Vagina (tissue), 2 donors: ENCODE data around the gene CCDC183. TPM values are rescaled to one million over a fixed set of nuclear protein-coding genes. Genes with fewer than 3 reads are reported as not detected.

ENCODE experiments used
- DNase-seq, 2 donors: peaks; one replicate each; pipeline ENCODE4 v3.0.0-alpha.2; 2017; ENCODE audit errors: extremely low spot score in 2 of 2
- H3K27ac ChIP-seq: fragments of 200-600 bp; sonication (generic); one replicate; pipeline ENCODE4 v1.5.1; 2019
- H3K27me3 ChIP-seq: fragments of 200-600 bp; sonication (generic); one replicate; pipeline ENCODE4 v1.5.1; 2019
- H3K36me3 ChIP-seq, 2 donors: fragments of 200-600 bp; sonication (generic); one replicate each; pipeline ENCODE4 v1.5.1; 2017 to 2019
- H3K4me1 ChIP-seq: fragments of 200-600 bp; sonication (generic); one replicate; pipeline ENCODE4 v1.5.1; 2019
- H3K4me3 ChIP-seq, 2 donors: fragments of 200-600 bp; sonication (generic); 1 replicate in 1 of 2; 2 replicates in 1 of 2; pipeline ENCODE4 v1.5.1; 2016 to 2019
- H3K9me3 ChIP-seq: fragments of 200-600 bp; sonication (generic); one replicate; pipeline ENCODE4 v1.5.1; 2019
- POLR2A ChIP-seq, 2 donors: fragments of 450-650 bp; IDR thresholded peaks; one replicate each; pipeline ENCODE4 v1.6.1; 2017; ENCODE audit warnings: antibody characterized with exemption in 2 of 2, mild to moderate bottlenecking in 2 of 2, moderate library complexity in 2 of 2
- POLR2AphosphoS5 ChIP-seq, 2 donors: sonication (generic); formaldehyde crosslinking; IDR thresholded peaks; one replicate each; pipeline ENCODE4 v1.9.0; 2017; ENCODE audit warnings: antibody characterized with exemption in 2 of 2, mild to moderate bottlenecking in 2 of 2, low read depth in 1 of 2; ENCODE audit not compliant: insufficient read depth in 1 of 2
- intact Hi-C: fragments of 100-400 bp; cut with DNase I; formaldehyde crosslinking; loops from one replicate; pipeline ENCODE4 v1.15.1; 2023
- total RNA-seq: library from RNA; depleted of rRNA; stranded (reverse); fragments of >200 nt; gene quantifications from one replicate; pipeline ENCODE4 v1.2.3, GENCODE V29; 2016
- TF ChIP-seq, protein P1 (sequence below), 3 experiments: fragments of 450-650 bp in 2 of 3; fragments of 200-600 bp in 1 of 3; sonication (generic) in 1 of 3; IDR thresholded peaks; one replicate each; pipeline ENCODE4 v1.5.1; 2017 to 2019; ENCODE audit warnings: antibody characterized with exemption in 3 of 3, mild to moderate bottlenecking in 2 of 3, moderate library complexity in 2 of 3

The CCDC183 gene
- total RNA-seq, 1 donor from 2014 or later: not detected

- Histone ChIP-seq H3K27me3 (no peaks in the 10 kb centered on the region), H3K36me3 (no peaks in the 10 kb centered on the region), H3K9me3 (no peaks in the 10 kb centered on the region), H3K4me1 (peaks cover 29% of the 10 kb centered on the region), H3K27ac (no peak within 1 kb of the TSS), H3K4me3 (no peak within 1 kb of the TSS)
- intact Hi-C loops: no loop called here
- TF ChIP-seq, protein P1, sequence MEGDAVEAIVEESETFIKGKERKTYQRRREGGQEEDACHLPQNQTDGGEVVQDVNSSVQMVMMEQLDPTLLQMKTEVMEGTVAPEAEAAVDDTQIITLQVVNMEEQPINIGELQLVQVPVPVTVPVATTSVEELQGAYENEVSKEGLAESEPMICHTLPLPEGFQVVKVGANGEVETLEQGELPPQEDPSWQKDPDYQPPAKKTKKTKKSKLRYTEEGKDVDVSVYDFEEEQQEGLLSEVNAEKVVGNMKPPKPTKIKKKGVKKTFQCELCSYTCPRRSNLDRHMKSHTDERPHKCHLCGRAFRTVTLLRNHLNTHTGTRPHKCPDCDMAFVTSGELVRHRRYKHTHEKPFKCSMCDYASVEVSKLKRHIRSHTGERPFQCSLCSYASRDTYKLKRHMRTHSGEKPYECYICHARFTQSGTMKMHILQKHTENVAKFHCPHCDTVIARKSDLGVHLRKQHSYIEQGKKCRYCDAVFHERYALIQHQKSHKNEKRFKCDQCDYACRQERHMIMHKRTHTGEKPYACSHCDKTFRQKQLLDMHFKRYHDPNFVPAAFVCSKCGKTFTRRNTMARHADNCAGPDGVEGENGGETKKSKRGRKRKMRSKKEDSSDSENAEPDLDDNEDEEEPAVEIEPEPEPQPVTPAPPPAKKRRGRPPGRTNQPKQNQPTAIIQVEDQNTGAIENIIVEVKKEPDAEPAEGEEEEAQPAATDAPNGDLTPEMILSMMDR (IDR thresholded peaks at IDR 0.05): no peak
- TF ChIP-seq POLR2A (IDR thresholded peaks at IDR 0.05): no peak
- TF ChIP-seq POLR2AphosphoS5 (IDR thresholded peaks at IDR 0.05; ENCODE audit: insufficient read depth in 1 of 2, low read depth in 1 of 2): no peak
- no peak for DNase-seq
These were observed 56.0 kb downstream of the CCDC183 start, which contains the start of gene MAMDC4 for GRCh38 chr9:136851941-136852663. TSS of gene MAMDC4 (plus strand) at chr9:136852346. CDS start at chr9:136852417, 71 bp downstream.

- H3K27me3 ChIP-seq: no peaks in the 10 kb centered on the region
- DNase-seq: no peak
- no peaks in the 10 kb centered on the region for H3K36me3 ChIP-seq
- intact Hi-C loops: no loop called here
- no peak overlapping the region for H3K4me3 ChIP-seq
- H3K4me1 ChIP-seq: peaks cover 24% of the 10 kb centered on the region
- H3K27ac ChIP-seq: no peak overlapping the region
- TF ChIP-seq, protein P1 (IDR thresholded peaks at IDR 0.05): no peak
- TF ChIP-seq POLR2AphosphoS5 (IDR thresholded peaks at IDR 0.05; ENCODE audit: insufficient read depth in 1 of 2, low read depth in 1 of 2) (no peak), POLR2A (IDR thresholded peaks at IDR 0.05) (no peak)
- H3K9me3 ChIP-seq: no peaks in the 10 kb centered on the region
These were observed 56.8 kb downstream of the CCDC183 start for GRCh38 chr9:136852664-136853595.

DNA sequence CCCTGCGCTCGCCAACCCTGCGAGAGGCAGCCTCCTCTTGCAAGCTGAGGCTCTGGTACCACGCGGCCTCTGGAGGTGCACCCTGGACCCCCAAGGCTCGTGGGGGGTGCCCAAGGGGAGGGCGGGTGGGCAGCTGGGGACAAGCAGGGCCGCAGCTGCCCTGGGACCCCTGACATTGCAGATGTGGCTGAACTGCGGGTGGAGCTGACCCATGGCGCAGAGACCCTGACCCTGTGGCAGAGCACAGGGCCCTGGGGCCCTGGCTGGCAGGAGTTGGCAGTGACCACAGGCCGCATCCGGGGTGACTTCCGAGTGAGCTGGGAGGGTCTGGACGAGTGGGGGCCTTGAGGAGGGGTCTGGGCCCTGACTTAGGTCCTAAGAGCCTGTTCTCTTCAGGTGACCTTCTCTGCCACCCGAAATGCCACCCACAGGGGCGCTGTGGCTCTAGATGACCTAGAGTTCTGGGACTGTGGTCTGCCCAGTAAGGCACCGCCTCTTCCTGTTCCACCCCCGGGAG lies 57.5 kb downstream of the CCDC183 start:
- no peak overlapping the region for H3K27ac ChIP-seq
- H3K4me3 ChIP-seq: no peak overlapping the region
- intact Hi-C loops: loop anchor here (2.0 kb wide), 1 partner anchor 33 kb away; no protein-coding TSS in a partner anchor
- no peaks in the 10 kb centered on the region for H3K36me3 ChIP-seq
- H3K27me3 ChIP-seq: no peaks in the 10 kb centered on the region
- TF ChIP-seq POLR2AphosphoS5 (IDR thresholded peaks at IDR 0.05; ENCODE audit: insufficient read depth in 1 of 2, low read depth in 1 of 2) (no peak), POLR2A (IDR thresholded peaks at IDR 0.05) (no peak)
- TF ChIP-seq, protein P1 (IDR thresholded peaks at IDR 0.05): no peak
- H3K4me1 ChIP-seq: peaks cover 24% of the 10 kb centered on the region
- no peak for DNase-seq
- H3K9me3 ChIP-seq: no peaks in the 10 kb centered on the region

GRCh38 chr9:136854113-136854841 lies 58.1 kb downstream of the CCDC183 start:
- TF ChIP-seq POLR2A (IDR thresholded peaks at IDR 0.05) (no peak), POLR2AphosphoS5 (IDR thresholded peaks at IDR 0.05; ENCODE audit: insufficient read depth in 1 of 2, low read depth in 1 of 2) (no peak)
- TF ChIP-seq, protein P1 (IDR thresholded peaks at IDR 0.05): no peak
- Histone ChIP-seq H3K36me3 (no peaks in the 10 kb centered on the region), H3K27ac (no peak overlapping the region), H3K27me3 (no peaks in the 10 kb centered on the region), H3K4me3 (no peak overlapping the region), H3K4me1 (peaks cover 30% of the 10 kb centered on the region), H3K9me3 (no peaks in the 10 kb centered on the region)
- no peak for DNase-seq
- intact Hi-C loops: loop anchor here (2.0 kb wide), 1 partner anchor 33 kb away; no protein-coding TSS in a partner anchor
